Osteoblast (primary cell): ENCODE data around the gene SUGCT. TPM values are rescaled to one million over a fixed set of nuclear protein-coding genes. Genes with fewer than 3 reads are reported as not detected.

Experiments used
- DNase-seq: peaks from one replicate; pipeline ENCODE4 v3.0.0; 2011; ENCODE audit warnings: low spot score, mixed read lengths; ENCODE audit not compliant: insufficient read length; ENCODE audit errors: missing footprints
- H2AFZ ChIP-seq: 2 replicates; pipeline ENCODE4 v1.6.0; 2011; ENCODE audit warnings: mild to moderate bottlenecking, low read length
- H3K27ac ChIP-seq: 2 replicates; pipeline ENCODE4 v1.5.1; 2011; ENCODE audit warnings: mild to moderate bottlenecking, low read depth, low read length, moderate library complexity
- H3K27me3 ChIP-seq: 2 replicates; pipeline ENCODE4 v1.6.0; 2012; ENCODE audit warnings: mild to moderate bottlenecking, control low read depth, inconsistent platforms, low read length, moderate library complexity; ENCODE audit not compliant: insufficient read depth
- H3K36me3 ChIP-seq: 2 replicates; pipeline ENCODE4 v1.5.1; 2011; ENCODE audit warnings: mild to moderate bottlenecking, low read length, control low read depth, moderate library complexity; ENCODE audit not compliant: insufficient read depth
- H3K4me1 ChIP-seq: 2 replicates; pipeline ENCODE4 v1.5.1; 2011; ENCODE audit warnings: mild to moderate bottlenecking, low read length, control low read depth, moderate library complexity; ENCODE audit not compliant: insufficient read depth
- H3K4me2 ChIP-seq: 2 replicates; pipeline ENCODE4 v1.6.0; 2011; ENCODE audit warnings: mild to moderate bottlenecking, low read length; ENCODE audit not compliant: insufficient read depth
- H3K4me3 ChIP-seq: fragments of 200-600 bp; sonication (generic); 3 replicates; pipeline ENCODE4 v1.5.1; 2012; ENCODE audit warnings: mild to moderate bottlenecking, low read length, inconsistent platforms; ENCODE audit not compliant: insufficient read depth
- H3K79me2 ChIP-seq: 2 replicates; pipeline ENCODE4 v1.6.0; 2012; ENCODE audit warnings: mild to moderate bottlenecking, low read length, control low read depth, inconsistent platforms; ENCODE audit not compliant: insufficient read depth
- H3K9me3 ChIP-seq: 2 replicates; pipeline ENCODE4 v1.5.1; 2011; ENCODE audit warnings: low read depth, low read length, control low read depth
- H4K20me1 ChIP-seq: 2 replicates; pipeline ENCODE4 v1.6.0; 2012; ENCODE audit warnings: mild to moderate bottlenecking, low read length, control low read depth; ENCODE audit not compliant: insufficient read depth
- total RNA-seq: library from RNA; depleted of rRNA; stranded (reverse); fragments of >200 nt; gene quantifications from 2 replicates; pipeline ENCODE4 v1.2.3, GENCODE V29; 2012
- TF ChIP-seq, protein P1 (sequence below): IDR thresholded peaks from 2 replicates; pipeline ENCODE4 v1.5.1; 2011; ENCODE audit warnings: mild to moderate bottlenecking, low read depth, low read length, moderate library complexity; ENCODE audit errors: extremely low read depth

Gene SUGCT
- total RNA-seq, 1 donor, result 21.7 TPM

DNA sequence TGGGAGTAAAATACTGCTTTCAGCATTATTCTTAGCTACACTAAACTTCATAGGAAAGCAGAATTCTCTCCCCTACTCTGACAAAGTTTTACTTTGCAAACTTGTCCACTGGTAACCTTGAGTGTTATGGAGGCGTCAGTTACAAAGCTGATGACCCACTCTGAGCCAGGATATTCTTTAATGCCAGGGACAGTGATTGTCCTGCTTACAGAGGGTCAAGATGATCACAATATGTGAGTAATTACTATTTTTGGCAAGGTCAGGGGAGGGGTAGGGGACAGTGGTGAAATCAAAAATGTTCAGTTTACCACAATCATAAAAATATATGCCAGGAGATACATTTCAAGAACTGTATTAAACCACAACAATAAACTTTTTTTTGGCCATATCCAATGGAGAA is 520.6 kb downstream of the SUGCT start:
- no peak overlapping the region for H2AFZ ChIP-seq
- no peaks in the 10 kb centered on the region for H3K27me3 ChIP-seq
- H3K79me2 ChIP-seq, result no peaks in the 10 kb centered on the region
- TF ChIP-seq, protein P1, sequence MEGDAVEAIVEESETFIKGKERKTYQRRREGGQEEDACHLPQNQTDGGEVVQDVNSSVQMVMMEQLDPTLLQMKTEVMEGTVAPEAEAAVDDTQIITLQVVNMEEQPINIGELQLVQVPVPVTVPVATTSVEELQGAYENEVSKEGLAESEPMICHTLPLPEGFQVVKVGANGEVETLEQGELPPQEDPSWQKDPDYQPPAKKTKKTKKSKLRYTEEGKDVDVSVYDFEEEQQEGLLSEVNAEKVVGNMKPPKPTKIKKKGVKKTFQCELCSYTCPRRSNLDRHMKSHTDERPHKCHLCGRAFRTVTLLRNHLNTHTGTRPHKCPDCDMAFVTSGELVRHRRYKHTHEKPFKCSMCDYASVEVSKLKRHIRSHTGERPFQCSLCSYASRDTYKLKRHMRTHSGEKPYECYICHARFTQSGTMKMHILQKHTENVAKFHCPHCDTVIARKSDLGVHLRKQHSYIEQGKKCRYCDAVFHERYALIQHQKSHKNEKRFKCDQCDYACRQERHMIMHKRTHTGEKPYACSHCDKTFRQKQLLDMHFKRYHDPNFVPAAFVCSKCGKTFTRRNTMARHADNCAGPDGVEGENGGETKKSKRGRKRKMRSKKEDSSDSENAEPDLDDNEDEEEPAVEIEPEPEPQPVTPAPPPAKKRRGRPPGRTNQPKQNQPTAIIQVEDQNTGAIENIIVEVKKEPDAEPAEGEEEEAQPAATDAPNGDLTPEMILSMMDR, result no peak
- no peak overlapping the region for H3K27ac ChIP-seq
- no peaks in the 10 kb centered on the region for H3K9me3 ChIP-seq
- DNase-seq, result peak; percentile 63
- H3K4me2 ChIP-seq, result no peak overlapping the region
- H3K4me3 ChIP-seq, result no peak overlapping the region
- peaks cover 20% of the 10 kb centered on the region for H3K4me1 ChIP-seq
- no peaks in the 10 kb centered on the region for H3K36me3 ChIP-seq
- H4K20me1 ChIP-seq, result no peaks in the 10 kb centered on the region

DNA sequence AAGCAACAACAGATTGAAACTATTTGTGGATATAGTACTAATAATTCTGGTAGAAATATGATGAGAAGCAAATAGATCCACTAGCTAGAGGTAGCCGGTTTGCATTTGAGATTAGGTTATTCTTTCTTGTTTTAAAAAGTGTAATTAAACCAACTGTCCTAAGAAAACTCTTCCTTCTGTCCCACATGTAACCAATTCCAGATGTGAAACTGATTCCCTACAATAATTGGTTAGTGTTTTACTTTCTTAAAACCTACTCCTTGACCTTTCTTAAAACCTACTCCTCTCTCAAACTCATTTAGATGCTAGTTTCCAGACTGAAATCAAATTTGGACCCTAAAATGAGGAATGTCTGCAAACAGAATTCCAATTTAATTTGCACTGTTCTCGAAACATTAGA is 521.5 kb downstream of the SUGCT start:
- Histone ChIP-seq H3K4me2 (no peak overlapping the region), H3K4me3 (no peak overlapping the region), H2AFZ (no peak overlapping the region), H3K9me3 (no peaks in the 10 kb centered on the region), H3K36me3 (no peaks in the 10 kb centered on the region), H4K20me1 (no peaks in the 10 kb centered on the region), H3K4me1 (peaks cover 20% of the 10 kb centered on the region), H3K27ac (no peak overlapping the region), H3K27me3 (no peaks in the 10 kb centered on the region), H3K79me2 (no peaks in the 10 kb centered on the region)
- no peak for DNase-seq
- TF ChIP-seq, protein P1, result no peak

DNA sequence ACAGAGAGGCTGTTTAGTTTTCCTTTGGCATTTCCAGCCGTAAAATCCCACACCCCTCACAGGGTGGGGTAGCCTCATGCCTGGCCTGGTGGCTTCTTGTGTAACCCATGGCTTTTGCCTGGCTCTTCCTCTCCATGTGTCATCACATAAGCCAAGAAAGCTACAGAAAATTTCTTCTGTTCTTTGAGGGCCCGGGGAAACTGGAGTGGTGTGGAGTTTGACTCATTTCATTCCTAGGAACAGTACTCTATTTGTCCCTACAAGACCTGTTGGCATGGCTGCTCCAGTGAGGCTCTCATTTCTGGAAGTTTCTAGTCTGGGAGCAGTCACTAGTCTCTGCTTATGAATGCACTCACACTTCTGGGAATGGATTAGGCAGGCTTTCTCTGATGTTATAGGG is 523.9 kb downstream of the SUGCT start:
- TF ChIP-seq, protein P1, result no peak
- no peak overlapping the region for H3K4me2 ChIP-seq

DNA sequence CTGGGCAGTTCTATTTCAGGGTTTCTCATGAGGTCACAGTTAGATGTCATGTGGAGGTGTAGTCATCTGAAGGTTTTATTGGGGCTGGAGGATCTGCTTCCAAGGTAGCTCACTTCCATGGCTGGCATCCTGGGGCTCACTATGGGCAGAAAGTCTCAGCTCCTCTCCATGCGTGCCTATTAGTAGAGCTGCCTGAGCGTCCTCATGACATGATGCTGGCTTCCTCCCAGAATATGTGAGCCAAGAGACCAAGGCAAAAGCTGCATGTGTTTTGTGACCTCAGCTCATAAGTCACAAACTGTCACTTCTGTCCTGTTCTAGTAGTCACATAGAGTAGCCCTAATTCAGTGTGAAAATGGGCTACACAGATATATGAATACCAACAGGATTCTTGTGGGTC is 524.4 kb downstream of the SUGCT start:
- H3K4me3 ChIP-seq, result no peak overlapping the region
- no peaks in the 10 kb centered on the region for H3K9me3 ChIP-seq
- no peaks in the 10 kb centered on the region for H3K27me3 ChIP-seq
- H3K27ac ChIP-seq, result peak overlapping the region; percentile 68
- no peak overlapping the region for H3K4me2 ChIP-seq
- H3K36me3 ChIP-seq, result no peaks in the 10 kb centered on the region
- H3K79me2 ChIP-seq, result no peaks in the 10 kb centered on the region
- H4K20me1 ChIP-seq, result no peaks in the 10 kb centered on the region
- TF ChIP-seq, protein P1, result no peak
- peak overlapping the region; percentile 15 for H2AFZ ChIP-seq
- DNase-seq, result peak; percentile 21
- peaks cover 20% of the 10 kb centered on the region for H3K4me1 ChIP-seq

More for the DNA sequence above, 523.9 kb downstream of the SUGCT start:
- Histone ChIP-seq H3K27me3 (no peaks in the 10 kb centered on the region), H4K20me1 (no peaks in the 10 kb centered on the region), H3K79me2 (no peaks in the 10 kb centered on the region), H3K4me1 (peaks cover 20% of the 10 kb centered on the region), H2AFZ (peak overlapping the region; percentile 39), H3K27ac (peak overlapping the region; percentile 68), H3K9me3 (no peaks in the 10 kb centered on the region), H3K4me3 (no peak overlapping the region), H3K36me3 (no peaks in the 10 kb centered on the region)
- peak; percentile 62 for DNase-seq
